SK-N-SH (cell line): ENCODE measurements around the gene SHROOM3. TPM values are rescaled to one million over a fixed set of nuclear protein-coding genes. Genes with fewer than 3 reads are reported as not detected.

Source experiments
- CTCF ChIA-PET: fragments of 300-600, 350-600 bp; formaldehyde crosslinking; extraction: SDS; loops from one replicate; lab custom pipeline; 2021; lab: Yijun Ruan, JAX
- POLR2A ChIA-PET: fragments of 350-600 bp; sonication (Branson Sonifier 250); formaldehyde crosslinking; extraction: SDS; loops from one replicate; lab custom pipeline; 2020; ENCODE audit warnings: antibody characterized with exemption, inconsistent platforms; lab: Yijun Ruan, JAX
- DNase-seq: peaks from one replicate; pipeline ENCODE4 v3.0.0; 2012
- H2AFZ ChIP-seq: fragments of 200-600 bp; sonication (generic); 2 replicates; pipeline ENCODE4 v1.8.1; 2016; ENCODE audit warnings: antibody characterized with exemption, mild to moderate bottlenecking, low read depth
- H3F3A ChIP-seq: fragments of 200-600 bp; sonication (generic); replicated peaks from 2 replicates; pipeline ENCODE3; 2016; ENCODE audit warnings: antibody characterized with exemption, mild to moderate bottlenecking; ENCODE audit not compliant: insufficient read depth
- H3K27ac ChIP-seq, 2 experiments: fragments of 200-500 bp in 1 of 2; fragments of 200-600 bp in 1 of 2; sonication (Bioruptor generic) in 1 of 2; sonication (generic), shearing (Covaris generic) in 1 of 2; 2 replicates each; pipeline versions ENCODE4 v1.5.1 to v1.6.1; 2014 to 2016; ENCODE audit warnings: low read depth in 2 of 2, inconsistent platforms in 1 of 2, low read length in 1 of 2, mild to moderate bottlenecking in 1 of 2, mixed read lengths in 1 of 2
- H3K27me3 ChIP-seq: fragments of 200-600 bp; sonication (generic), shearing (Covaris generic); 2 replicates; pipeline ENCODE4 v1.6.1; 2016; ENCODE audit warnings: mixed run types; ENCODE audit not compliant: insufficient read depth
- H3K36me3 ChIP-seq, 2 experiments: fragments of 200-500 bp in 1 of 2; fragments of 200-600 bp in 1 of 2; sonication (Bioruptor generic) in 1 of 2; sonication (generic) in 1 of 2; replicated peaks in 1 of 2; 2 replicates each; pipeline versions ENCODE3 to v1.5.1; 2014 to 2016; ENCODE audit warnings: low read length in 1 of 2, mild to moderate bottlenecking in 1 of 2; ENCODE audit not compliant: insufficient read depth in 2 of 2, control insufficient read depth in 1 of 2
- H3K4me1 ChIP-seq, 2 experiments: fragments of 200-500 bp in 1 of 2; fragments of 200-600 bp in 1 of 2; sonication (Bioruptor generic) in 1 of 2; sonication (generic), shearing (Covaris generic) in 1 of 2; 2 replicates each; pipeline versions ENCODE4 v1.5.1 to v1.6.1; 2014 to 2016; ENCODE audit warnings: low read depth in 1 of 2, low read length in 1 of 2, mixed run types in 1 of 2; ENCODE audit not compliant: insufficient read depth in 2 of 2, control insufficient read depth in 1 of 2
- H3K4me2 ChIP-seq: fragments of 200-600 bp; sonication (generic), shearing (Covaris generic); 2 replicates; pipeline ENCODE4 v1.6.1; 2017; ENCODE audit warnings: mixed run types
- H3K4me3 ChIP-seq, 2 experiments: fragments of 200-500 bp in 1 of 2; fragments of 200-600 bp in 1 of 2; sonication (Bioruptor generic) in 1 of 2; sonication (generic), shearing (Covaris generic) in 1 of 2; 2 replicates each; pipeline versions ENCODE4 v1.5.1 to v1.8.1; 2014 to 2016; ENCODE audit warnings: low read depth in 2 of 2, inconsistent platforms in 1 of 2, low read length in 1 of 2, mild to moderate bottlenecking in 1 of 2, mixed read lengths in 1 of 2, moderate library complexity in 1 of 2
- H3K79me2 ChIP-seq: fragments of 200-600 bp; sonication (generic); 2 replicates; pipeline ENCODE4 v1.8.1; 2017; ENCODE audit warnings: mild to moderate bottlenecking; ENCODE audit not compliant: insufficient read depth
- H3K9ac ChIP-seq: fragments of 200-600 bp; sonication (generic); 2 replicates; pipeline ENCODE4 v1.6.1; 2017; ENCODE audit warnings: mixed run types
- H3K9me2 ChIP-seq: fragments of 200-600 bp; sonication (generic); 2 replicates; pipeline ENCODE4 v1.6.1; 2017; ENCODE audit warnings: mixed run types
- H3K9me3 ChIP-seq: fragments of 200-600 bp; sonication (generic); 2 replicates; pipeline ENCODE4 v1.6.1; 2017; ENCODE audit warnings: mixed run types, mild to moderate bottlenecking, moderate library complexity
- H4K20me1 ChIP-seq: fragments of 200-600 bp; sonication (generic); 2 replicates; pipeline ENCODE4 v1.6.1; 2017; ENCODE audit warnings: mild to moderate bottlenecking, mixed run types; ENCODE audit not compliant: insufficient read depth
- CHD2 ChIP-seq: fragments of 150-350 bp; IDR thresholded peaks from 2 replicates; pipeline ENCODE4 v1.6.1; 2018; ENCODE audit warnings: low read length; ENCODE audit not compliant: partially characterized antibody
- CTCF ChIP-seq: fragments of 200-600 bp; sonication (generic); IDR thresholded peaks from 2 replicates; pipeline ENCODE4 v1.6.1; 2017; ENCODE audit warnings: antibody characterized with exemption, mild to moderate bottlenecking, moderate library complexity
- ELF1 ChIP-seq: IDR thresholded peaks from 2 replicates; pipeline ENCODE4 v1.4.0; 2012
- EP300 ChIP-seq, 2 experiments: IDR thresholded peaks; 2 replicates each; pipeline versions ENCODE4 v1.4.0 to v1.6.1; 2012; ENCODE audit warnings: borderline replicate concordance in 1 of 2, low read depth in 1 of 2, low read length in 1 of 2
- EZH2phosphoT487 ChIP-seq: fragments of 200-600 bp; sonication (generic); IDR thresholded peaks from 2 replicates; pipeline ENCODE4 v1.6.1; 2017; ENCODE audit warnings: low read depth, mixed run types, mild to moderate bottlenecking, antibody characterized with exemption, moderate library complexity, borderline replicate concordance
- FOXM1 ChIP-seq: IDR thresholded peaks from 2 replicates; pipeline ENCODE4 v1.4.0; 2012; ENCODE audit warnings: low read depth, mild to moderate bottlenecking
- GATA2 ChIP-seq: sonication (generic); formaldehyde crosslinking; IDR thresholded peaks from 2 replicates; pipeline ENCODE4 v1.5.0; 2020; ENCODE audit warnings: mild to moderate bottlenecking, missing genetic modification reagents
- IRF3 ChIP-seq: fragments of 150-350 bp; IDR thresholded peaks from 2 replicates; pipeline ENCODE4 v1.6.1; 2016; ENCODE audit warnings: mild to moderate bottlenecking, low read depth, low read length
- JUND ChIP-seq: IDR thresholded peaks from 2 replicates; pipeline ENCODE4 v1.4.0; 2012
- MEF2A ChIP-seq: IDR thresholded peaks from 2 replicates; pipeline ENCODE4 v1.4.0; 2012; ENCODE audit warnings: low read depth, borderline replicate concordance
- MXI1 ChIP-seq: IDR thresholded peaks from 2 replicates; pipeline ENCODE4 v1.6.1; 2012; ENCODE audit warnings: mild to moderate bottlenecking, low read depth, low read length, improper control_type of control experiment
- NFIC ChIP-seq: IDR thresholded peaks from 2 replicates; pipeline ENCODE4 v1.4.0; 2012; ENCODE audit warnings: borderline replicate concordance
- NRF1 ChIP-seq: IDR thresholded peaks from 2 replicates; pipeline ENCODE4 v1.6.1; 2012; ENCODE audit warnings: low read depth, mild to moderate bottlenecking, low read length
- PBX3 ChIP-seq: IDR thresholded peaks from 2 replicates; pipeline ENCODE4; 2012
- RAD21 ChIP-seq: IDR thresholded peaks from 2 replicates; pipeline ENCODE4 v1.6.1; 2012; ENCODE audit warnings: mild to moderate bottlenecking, low read length
- RCOR1 ChIP-seq: fragments of 150-350 bp; IDR thresholded peaks from 2 replicates; pipeline ENCODE4 v1.6.1; 2017; ENCODE audit warnings: antibody characterized with exemption, low read length
- RFX5 ChIP-seq: IDR thresholded peaks from 2 replicates; pipeline ENCODE4 v1.6.1; 2012; ENCODE audit warnings: mild to moderate bottlenecking, improper control_type of control experiment, low read length
- RXRA ChIP-seq: IDR thresholded peaks from 2 replicates; pipeline ENCODE4 v1.4.0; 2012; ENCODE audit warnings: low read depth, mild to moderate bottlenecking, borderline replicate concordance
- SMC3 ChIP-seq: IDR thresholded peaks from 2 replicates; pipeline ENCODE4 v1.6.1; 2012; ENCODE audit warnings: low read depth, low read length, improper control_type of control experiment
- TAF1 ChIP-seq: IDR thresholded peaks from 2 replicates; pipeline ENCODE4 v1.6.1; 2012; ENCODE audit warnings: low read depth, mild to moderate bottlenecking, low read length, moderate library complexity, borderline replicate concordance
- TEAD4 ChIP-seq: IDR thresholded peaks from 2 replicates; pipeline ENCODE4 v1.4.0; 2012; ENCODE audit warnings: mild to moderate bottlenecking, borderline replicate concordance; ENCODE audit not compliant: insufficient read depth
- USF1 ChIP-seq: IDR thresholded peaks from 2 replicates; pipeline ENCODE4 v1.4.0; 2012; ENCODE audit warnings: low read depth, borderline replicate concordance
- USF2 ChIP-seq: fragments of 150-350 bp; IDR thresholded peaks from 2 replicates; pipeline ENCODE4 v1.6.1; 2017; ENCODE audit warnings: antibody characterized with exemption, low read length, low read depth, borderline replicate concordance
- YY1 ChIP-seq: IDR thresholded peaks from 2 replicates; pipeline ENCODE4 v1.4.0; 2012; ENCODE audit warnings: low read depth, mild to moderate bottlenecking
- WGBS: methylation state at CpG from one replicate; pipeline ENCODE4 v1.1.6; 2017; ENCODE audit warnings: low lambda C conversion rate; 5-methylcytosine and 5-hydroxymethylcytosine counted together
- polyA plus RNA-seq, 3 experiments: library from polyadenylated mRNA; depleted of rRNA; stranded (reverse); fragments of >200 nt; gene quantifications; 2 replicates each; pipeline ENCODE4 v1.2.3, GENCODE V29; 2012

Gene SHROOM3
- polyA plus RNA-seq, 1 of the 3 experiments (the other 2 are of a cell fraction): 4.3 TPM

- no peaks in the 10 kb centered on the region for H3K27me3 ChIP-seq
- CTCF ChIA-PET: no interaction called here
- peaks cover 8% of the 10 kb centered on the region for H3F3A ChIP-seq
- WGBS: 86% methylated on average over 2 of the region's 2 CpGs
- H3K4me3 ChIP-seq: no peak overlapping the region
- no peaks in the 10 kb centered on the region for H3K9me3 ChIP-seq
- H3K27ac ChIP-seq: no peak overlapping the region
- no peaks in the 10 kb centered on the region for H4K20me1 ChIP-seq
- DNase-seq: no peak
- POLR2A ChIA-PET: no interaction called here
- no peak overlapping the region for H3K9ac ChIP-seq
- H2AFZ ChIP-seq: no peak overlapping the region; the same call in 1 of the 2 replicates
- peaks cover 13 to 21% of the 10 kb centered on the region in 2 experiments; a peak in 3 of 4 replicates for H3K4me1 ChIP-seq
- TF ChIP-seq EP300 (IDR thresholded peaks at IDR 0.05; ENCODE audit: borderline replicate concordance in 1 of 2, low read depth in 1 of 2, low read length in 1 of 2) (no peak), TEAD4 (no peak), NRF1 (no peak), JUND (no peak), CHD2 (no peak), IRF3 (no peak), SMC3 (no peak), RCOR1 (no peak), EZH2phosphoT487 (no peak), USF2 (no peak), RAD21 (no peak), NFIC (no peak), YY1 (no peak), MXI1 (no peak), FOXM1 (no peak), TAF1 (no peak), RXRA (no peak), USF1 (no peak)
- H3K79me2 ChIP-seq: no peaks in the 10 kb centered on the region
- H3K36me3 ChIP-seq: no peaks in the 10 kb centered on the region
- no peaks in the 10 kb centered on the region for H3K9me2 ChIP-seq
- H3K4me2 ChIP-seq: no peak overlapping the region
These were observed 137.2 kb downstream of the SHROOM3 start for GRCh38 chr4:76572224-76572623.

- ChIA-PET POLR2A (no interaction called here), CTCF (no interaction called here)
- Histone ChIP-seq H3K36me3 (no peaks in the 10 kb centered on the region), H3K9ac (no peak overlapping the region), H3K4me3 (no peak overlapping the region), H3K9me3 (no peaks in the 10 kb centered on the region), H3K79me2 (no peaks in the 10 kb centered on the region), H3K4me1 (peaks cover 5 to 23% of the 10 kb centered on the region in 2 experiments; a peak in 3 of 4 replicates), H4K20me1 (no peaks in the 10 kb centered on the region), H3K4me2 (no peak overlapping the region), H3F3A (peaks cover 4% of the 10 kb centered on the region), H3K27me3 (no peaks in the 10 kb centered on the region), H3K27ac (no peak overlapping the region), H3K9me2 (no peaks in the 10 kb centered on the region), H2AFZ (no peak overlapping the region)
- WGBS: 95% methylated on average over 4 of the region's 4 CpGs
- DNase-seq: no peak
- TF ChIP-seq ELF1: no peak
- TF ChIP-seq EP300 (IDR thresholded peaks at IDR 0.05; ENCODE audit: borderline replicate concordance in 1 of 2, low read depth in 1 of 2, low read length in 1 of 2): no peak
- TF ChIP-seq CTCF: no peak
- no peak for TF ChIP-seq GATA2 (CRISPR knock-in tag)
- no peak for TF ChIP-seq PBX3
- TF ChIP-seq MXI1: no peak
- no peak for TF ChIP-seq CHD2
- no peak for TF ChIP-seq MEF2A
- no peak for TF ChIP-seq RFX5
- TF ChIP-seq SMC3: no peak
- TF ChIP-seq RCOR1: no peak
These were observed 141.8 kb downstream of the SHROOM3 start for GRCh38 chr4:76576824-76577223.
